Cardiac muscle cell (in vitro differentiated cells and primary cell): Measurements from ENCODE around the gene JAML. TPM values are rescaled to one million over a fixed set of nuclear protein-coding genes. Genes with fewer than 3 reads are reported as not detected.

Source experiments
- DNase-seq, 2 donors: peaks; one replicate each; pipeline versions ENCODE4 v3.0.0 to v3.0.0-alpha.2; 2010 to 2017; ENCODE audit warnings: low read depth in 1 of 2, low spot score in 1 of 2
- H3K27ac ChIP-seq: fragments of 200-600 bp; sonication (generic); 2 replicates; pipeline ENCODE4 v1.5.1; 2016
- H3K27me3 ChIP-seq: fragments of 200-600 bp; sonication (generic); 2 replicates; pipeline ENCODE4 v1.6.0; 2016; ENCODE audit warnings: control low read depth
- H3K36me3 ChIP-seq: fragments of 200-600 bp; sonication (generic); 2 replicates; pipeline ENCODE4 v1.5.1; 2016; ENCODE audit warnings: control low read depth
- H3K4me1 ChIP-seq: fragments of 200-600 bp; sonication (generic); 2 replicates; pipeline ENCODE4 v1.8.1; 2017; ENCODE audit warnings: low read depth, mild to moderate bottlenecking, mixed run types
- H3K4me3 ChIP-seq: fragments of 200-600 bp; sonication (generic); 2 replicates; pipeline ENCODE4 v1.5.1; 2016; ENCODE audit warnings: mild to moderate bottlenecking
- H3K9me3 ChIP-seq: fragments of 200-600 bp; sonication (generic); 2 replicates; pipeline ENCODE4 v1.5.1; 2017; ENCODE audit warnings: low read depth, mild to moderate bottlenecking, control low read depth
- polyA plus RNA-seq: library from polyadenylated mRNA; unstranded; fragments of >200 nt; fragmentation: Nextera tagmentation; extraction: Ambion mirVana; gene quantifications from 2 replicates; pipeline ENCODE4 v1.2.1, GENCODE V29; 2016
- total RNA-seq: library from RNA; depleted of rRNA; stranded (reverse); fragments of >200 nt; gene quantifications from 2 replicates; pipeline ENCODE4 v1.2.3, GENCODE V29; 2016
- TF ChIP-seq, protein P1 (sequence below): IDR thresholded peaks from 2 replicates; pipeline ENCODE4 v1.5.1; 2012; ENCODE audit warnings: low read depth, mild to moderate bottlenecking, low read length

JAML gene, protein sequence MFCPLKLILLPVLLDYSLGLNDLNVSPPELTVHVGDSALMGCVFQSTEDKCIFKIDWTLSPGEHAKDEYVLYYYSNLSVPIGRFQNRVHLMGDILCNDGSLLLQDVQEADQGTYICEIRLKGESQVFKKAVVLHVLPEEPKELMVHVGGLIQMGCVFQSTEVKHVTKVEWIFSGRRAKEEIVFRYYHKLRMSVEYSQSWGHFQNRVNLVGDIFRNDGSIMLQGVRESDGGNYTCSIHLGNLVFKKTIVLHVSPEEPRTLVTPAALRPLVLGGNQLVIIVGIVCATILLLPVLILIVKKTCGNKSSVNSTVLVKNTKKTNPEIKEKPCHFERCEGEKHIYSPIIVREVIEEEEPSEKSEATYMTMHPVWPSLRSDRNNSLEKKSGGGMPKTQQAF
- not detected in 2 replicates for total RNA-seq
- not detected in 2 replicates for polyA plus RNA-seq

DNA sequence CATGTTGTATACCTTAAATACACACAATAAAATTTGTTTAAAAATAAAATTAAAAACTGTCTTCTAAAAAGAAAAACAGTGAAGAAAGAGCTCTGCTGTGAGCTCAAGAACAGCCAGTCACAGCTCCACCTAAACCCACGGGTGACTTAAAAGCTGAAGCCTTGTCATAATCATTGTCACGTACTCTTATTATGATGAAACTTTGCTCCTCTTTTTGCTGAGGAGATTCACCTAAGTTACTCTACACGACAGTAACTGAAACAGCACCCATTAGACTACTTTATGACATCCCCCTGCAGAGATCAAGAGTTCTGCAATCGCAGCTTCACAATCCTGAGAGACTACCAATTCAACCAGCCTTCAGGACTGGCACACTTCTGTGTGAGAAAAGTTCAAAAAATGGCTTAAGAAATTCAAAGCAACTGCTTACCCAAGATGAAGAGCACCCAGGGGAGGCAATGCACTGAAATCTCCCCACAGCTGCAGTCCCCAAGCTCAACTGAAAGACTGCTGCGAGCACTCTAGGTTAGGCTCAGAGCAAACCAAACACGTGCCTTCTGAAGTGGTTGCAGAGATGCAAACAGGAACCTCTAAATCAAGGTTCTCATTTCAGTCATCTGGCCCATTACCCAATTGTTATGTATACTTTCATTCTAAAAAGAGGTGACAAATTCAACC is at the start of gene JAML:
JAML (minus strand) TSS at position 501 of the 678 bp plus-strand sequence. CDS start 10,145 bp downstream, outside the sequence.
- Histone ChIP-seq H3K9me3 (no peaks in the 10 kb centered on the region), H3K4me1 (peaks cover 5% of the 10 kb centered on the region), H3K36me3 (no peaks in the 10 kb centered on the region), H3K27me3 (peaks cover 33% of the 10 kb centered on the region), H3K4me3 (no peak within 1 kb of the TSS), H3K27ac (no peak within 1 kb of the TSS)
- TF ChIP-seq, protein P1, sequence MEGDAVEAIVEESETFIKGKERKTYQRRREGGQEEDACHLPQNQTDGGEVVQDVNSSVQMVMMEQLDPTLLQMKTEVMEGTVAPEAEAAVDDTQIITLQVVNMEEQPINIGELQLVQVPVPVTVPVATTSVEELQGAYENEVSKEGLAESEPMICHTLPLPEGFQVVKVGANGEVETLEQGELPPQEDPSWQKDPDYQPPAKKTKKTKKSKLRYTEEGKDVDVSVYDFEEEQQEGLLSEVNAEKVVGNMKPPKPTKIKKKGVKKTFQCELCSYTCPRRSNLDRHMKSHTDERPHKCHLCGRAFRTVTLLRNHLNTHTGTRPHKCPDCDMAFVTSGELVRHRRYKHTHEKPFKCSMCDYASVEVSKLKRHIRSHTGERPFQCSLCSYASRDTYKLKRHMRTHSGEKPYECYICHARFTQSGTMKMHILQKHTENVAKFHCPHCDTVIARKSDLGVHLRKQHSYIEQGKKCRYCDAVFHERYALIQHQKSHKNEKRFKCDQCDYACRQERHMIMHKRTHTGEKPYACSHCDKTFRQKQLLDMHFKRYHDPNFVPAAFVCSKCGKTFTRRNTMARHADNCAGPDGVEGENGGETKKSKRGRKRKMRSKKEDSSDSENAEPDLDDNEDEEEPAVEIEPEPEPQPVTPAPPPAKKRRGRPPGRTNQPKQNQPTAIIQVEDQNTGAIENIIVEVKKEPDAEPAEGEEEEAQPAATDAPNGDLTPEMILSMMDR, result no peak
- DNase-seq, result no peak

DNA sequence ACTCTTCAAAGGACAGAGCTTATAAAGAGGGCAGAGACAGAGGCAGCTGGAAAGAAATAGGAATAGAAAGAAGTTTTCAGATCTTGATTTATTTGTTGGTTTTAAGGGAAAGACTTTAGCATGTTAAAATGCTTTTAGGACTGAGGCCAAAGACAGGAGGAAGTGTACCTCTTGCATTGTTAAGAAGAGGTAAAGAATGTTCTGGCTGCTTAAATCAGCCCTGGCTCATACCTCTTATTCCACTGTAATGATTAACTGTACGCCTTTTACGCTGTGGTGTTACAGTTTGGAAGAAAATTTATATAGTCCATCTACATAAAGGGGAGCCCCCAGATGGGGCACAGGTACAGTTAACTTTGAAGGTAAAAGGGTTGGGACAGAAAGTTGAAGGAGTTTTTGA is 49.4 kb upstream of the JAML start:
- Histone ChIP-seq H3K27ac (no peak overlapping the region), H3K9me3 (no peaks in the 10 kb centered on the region), H3K27me3 (peaks cover 51% of the 10 kb centered on the region), H3K4me3 (no peak overlapping the region), H3K4me1 (no peaks in the 10 kb centered on the region), H3K36me3 (no peaks in the 10 kb centered on the region)
- TF ChIP-seq, protein P1, result no peak
- no peak for DNase-seq

DNA sequence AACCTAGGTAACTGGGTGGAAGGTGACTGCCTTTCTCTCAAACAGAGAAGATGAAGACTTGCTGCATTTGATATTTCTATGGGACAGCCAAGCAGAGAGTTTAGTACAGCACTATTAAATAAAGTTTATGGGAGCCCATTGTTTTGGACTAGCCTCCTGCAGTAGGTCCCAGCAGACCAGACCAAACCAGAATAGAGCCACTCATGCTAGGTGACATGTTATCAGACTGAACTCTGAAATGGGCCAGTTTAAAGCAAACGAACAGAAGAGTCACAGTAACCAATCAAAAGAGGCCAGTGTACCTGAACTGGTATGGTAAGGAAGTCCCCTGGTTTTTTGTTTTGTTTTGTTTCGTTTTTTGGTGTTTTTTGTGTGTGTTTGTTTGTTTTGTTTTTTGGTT is 47.2 kb upstream of the JAML start:
- H3K27me3 ChIP-seq, result peaks cover 67% of the 10 kb centered on the region
- no peak for DNase-seq
- H3K36me3 ChIP-seq, result no peaks in the 10 kb centered on the region
- TF ChIP-seq, protein P1, result no peak
- H3K4me1 ChIP-seq, result no peaks in the 10 kb centered on the region
- no peaks in the 10 kb centered on the region for H3K9me3 ChIP-seq
- H3K4me3 ChIP-seq, result no peak overlapping the region
- no peak overlapping the region for H3K27ac ChIP-seq

DNA sequence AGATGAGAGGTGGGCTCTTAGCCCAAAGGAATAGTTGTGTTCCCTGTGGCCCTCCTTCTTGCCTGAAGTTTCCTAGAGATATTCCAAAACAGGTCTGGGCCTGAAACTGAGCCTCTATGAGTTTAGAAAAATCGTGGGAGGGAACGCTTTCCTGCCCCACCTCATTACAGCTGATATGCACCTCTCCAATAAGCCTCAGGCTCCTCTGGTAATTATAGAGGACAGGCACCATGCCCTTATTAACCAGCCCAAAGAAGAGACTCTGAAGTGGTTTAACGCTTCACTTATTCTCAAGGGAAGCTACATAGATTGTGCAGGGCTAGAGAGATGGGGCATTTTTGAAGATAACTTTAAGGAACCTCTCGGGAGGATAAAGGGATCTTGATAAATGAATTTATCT is 42.7 kb upstream of the JAML start:
- no peaks in the 10 kb centered on the region for H3K36me3 ChIP-seq
- no peak overlapping the region for H3K4me3 ChIP-seq
- TF ChIP-seq, protein P1, result no peak
- H3K27ac ChIP-seq, result no peak overlapping the region
- H3K9me3 ChIP-seq, result no peaks in the 10 kb centered on the region
- H3K4me1 ChIP-seq, result no peaks in the 10 kb centered on the region
- DNase-seq, result no peak
- H3K27me3 ChIP-seq, result peaks cover 76% of the 10 kb centered on the region

DNA sequence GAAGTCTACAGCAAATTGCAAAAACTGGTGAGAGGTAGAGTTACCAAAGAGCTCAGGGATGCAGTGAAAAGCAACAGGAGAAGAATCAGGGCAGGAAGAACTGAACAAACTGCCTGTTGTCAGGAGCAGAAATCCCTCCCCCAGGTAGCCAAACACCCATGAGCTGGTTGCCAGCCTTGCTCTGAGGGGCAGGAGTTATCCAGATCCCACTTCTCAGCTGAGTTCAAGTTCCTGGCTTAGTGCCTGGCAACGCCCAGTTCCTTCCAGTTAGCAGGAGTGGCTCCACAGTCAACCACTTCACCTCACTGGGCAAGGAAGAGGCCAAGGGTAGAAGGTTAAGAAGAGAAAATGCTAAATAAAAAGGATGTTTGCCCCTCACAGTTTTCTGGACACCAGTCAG is 41.1 kb upstream of the JAML start:
- no peaks in the 10 kb centered on the region for H3K9me3 ChIP-seq
- H3K27ac ChIP-seq, result no peak overlapping the region
- H3K36me3 ChIP-seq, result no peaks in the 10 kb centered on the region
- H3K4me1 ChIP-seq, result no peaks in the 10 kb centered on the region
- TF ChIP-seq, protein P1, result no peak
- H3K27me3 ChIP-seq, result peaks cover 92% of the 10 kb centered on the region
- no peak overlapping the region for H3K4me3 ChIP-seq
- no peak for DNase-seq
